HG03558 (cell line): ENCODE data around the gene GFI1.

Experiments used
- ATAC-seq: cut with Tn5 transposase; IDR thresholded peaks from one replicate; pipeline ENCODE4 v1.9.1; 2021; ENCODE audit warnings: moderate number of reproducible peaks; ENCODE audit not compliant: unreplicated experiment; ENCODE audit errors: extremely low read depth

Gene GFI1

GRCh38 chr1:92488832-92489231 lies 2.1 kb upstream of the GFI1 start:
- ATAC-seq = no peak

- no peak for ATAC-seq
These were observed 1.7 kb upstream of the GFI1 start for GRCh38 chr1:92488416-92488815.

GRCh38 chr1:92487078-92487605 lies 417 bp upstream of the GFI1 start:
- no peak for ATAC-seq

- ATAC-seq = peak; percentile 26
These were observed 1.1 kb downstream of the GFI1 start for GRCh38 chr1:92485381-92486250.

- no peak for ATAC-seq
These were observed 2.0 kb downstream of the GFI1 start for GRCh38 chr1:92484472-92485380.

GRCh38 chr1:92483610-92484471 lies 2.9 kb downstream of the GFI1 start:
- no peak for ATAC-seq

GRCh38 chr1:92482665-92483609 lies 3.8 kb downstream of the GFI1 start:
- ATAC-seq = no peak

- no peak for ATAC-seq
These were observed 4.6 kb downstream of the GFI1 start for GRCh38 chr1:92481971-92482664.

- ATAC-seq = no peak
These were observed 5.2 kb downstream of the GFI1 start for GRCh38 chr1:92481599-92481925.

GRCh38 chr1:92480813-92481598 lies 5.7 kb downstream of the GFI1 start:
- ATAC-seq = no peak

- ATAC-seq = no peak
These were observed 6.4 kb downstream of the GFI1 start for GRCh38 chr1:92480200-92480812.

- no peak for ATAC-seq
These were observed 7.1 kb downstream of the GFI1 start for GRCh38 chr1:92479587-92479986.

GRCh38 chr1:92478393-92478792 lies 8.3 kb downstream of the GFI1 start:
- ATAC-seq = no peak

- no peak for ATAC-seq
These were observed 10.6 kb downstream of the GFI1 start for GRCh38 chr1:92476071-92476631.

GRCh38 chr1:92475029-92475428 lies 11.7 kb downstream of the GFI1 start:
- ATAC-seq = no peak

- ATAC-seq = peak; percentile 41
These were observed 12.8 kb downstream of the GFI1 start for GRCh38 chr1:92473781-92474495.
